8988T (cell line): ENCODE measurements around the gene R3HCC1L.

Experiments used
- DNase-seq: peaks from one replicate; pipeline ENCODE4 v3.0.0; 2011

The R3HCC1L gene

GRCh38 chr10:98292971-98293370 is 158.5 kb downstream of the R3HCC1L start:
- no peak for DNase-seq

- DNase-seq = no peak
Measured at GRCh38 chr10:98293550-98294269, 159.3 kb downstream of the R3HCC1L start.

GRCh38 chr10:98294270-98294627 is 159.8 kb downstream of the R3HCC1L start:
- DNase-seq = no peak
